EH (cell line): ENCODE results near the gene COA8.
"Not testable (repeated sequence)": the region's sequence is repeated elsewhere in the genome, so short reads cannot be mapped to it uniquely, and the experiment has no call there.

Source experiments
- DNase-seq: peaks from one replicate; pipeline ENCODE4 v3.0.0-alpha.2; 2015; ENCODE audit warnings: low read depth

Gene COA8

GRCh38 chr14:103576371-103577024 is 13.7 kb downstream of the COA8 start:
- DNase-seq, result peak; percentile 93

GRCh38 chr14:103578401-103579075 is 15.8 kb downstream of the COA8 start:
- no peak for DNase-seq

- no peak for DNase-seq
Observed at GRCh38 chr14:103581206-103581605, 18.4 kb downstream of the COA8 start.

- no peak for DNase-seq
Observed at GRCh38 chr14:103581954-103582703, 19.4 kb downstream of the COA8 start.

DNA sequence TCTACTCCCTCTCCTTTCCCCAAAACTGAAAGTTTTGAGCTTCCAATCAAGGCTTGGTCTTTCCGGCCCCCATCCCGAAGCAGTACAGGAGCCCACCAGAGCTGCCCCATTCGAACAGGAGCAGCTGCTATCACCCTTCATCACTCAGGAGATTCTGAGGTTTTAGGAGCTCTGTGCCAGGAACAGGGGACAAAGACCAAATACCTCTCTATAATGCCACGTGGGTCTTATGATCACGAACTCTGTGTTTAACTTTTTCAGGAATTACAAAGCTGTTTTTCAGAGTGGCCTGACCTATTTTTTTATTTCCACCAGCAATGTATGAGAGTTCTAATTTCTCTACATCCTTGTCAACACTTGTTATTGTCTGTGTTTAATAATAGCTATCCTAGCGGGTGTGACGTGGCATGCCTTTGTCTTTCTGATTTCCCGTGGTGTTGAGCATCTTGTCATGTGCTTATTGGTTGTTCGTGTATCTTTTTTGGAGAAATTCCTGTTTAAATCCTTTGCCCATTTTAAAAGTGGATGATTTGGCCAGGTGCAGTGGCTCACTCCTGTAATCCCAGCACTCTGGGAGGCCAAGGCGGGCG is 21.7 kb downstream of the COA8 start:
- DNase-seq, result no peak

- no peak for DNase-seq
Observed at GRCh38 chr14:103593577-103593976, 30.8 kb downstream of the COA8 start.

- DNase-seq, result peak; percentile 83
Observed at GRCh38 chr14:103594265-103594664, 31.5 kb downstream of the COA8 start.

DNA sequence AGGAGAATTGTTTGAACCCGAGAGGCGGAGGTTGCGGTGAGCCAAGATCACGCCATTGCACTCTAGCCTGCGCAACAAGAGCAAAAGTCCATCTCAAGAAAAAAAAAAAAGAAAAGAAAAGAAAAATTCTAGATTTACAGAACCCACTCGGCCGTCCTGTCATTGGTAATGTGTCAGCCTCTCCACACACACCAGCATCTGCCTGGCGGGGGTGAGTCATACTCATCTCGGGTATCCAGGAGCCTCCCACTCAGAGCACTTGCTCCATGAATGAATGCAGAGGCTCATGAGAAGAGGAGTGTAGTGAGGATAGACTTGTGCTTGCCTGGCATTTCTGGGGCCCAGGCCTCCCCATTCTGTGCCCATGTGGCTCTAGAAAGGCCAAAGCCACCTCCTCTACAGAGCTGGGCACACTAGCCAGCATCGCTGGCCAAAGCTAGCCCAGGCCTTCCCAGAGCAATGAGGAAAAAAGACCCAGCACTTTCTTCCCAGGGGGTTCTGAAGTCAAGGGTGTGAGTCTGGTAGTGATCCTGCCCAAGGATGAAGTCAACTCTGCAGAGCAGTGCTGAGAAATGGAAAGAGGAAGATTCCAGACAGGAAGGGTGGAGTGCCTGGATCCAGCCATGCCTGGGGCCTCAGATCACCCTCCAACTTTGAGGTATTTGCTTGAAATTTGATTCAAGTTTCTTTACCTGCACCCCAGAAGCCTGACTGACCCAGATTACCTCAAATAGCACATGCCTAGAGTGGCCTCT is 35.0 kb downstream of the COA8 start:
- peak; percentile 90 for DNase-seq

DNA sequence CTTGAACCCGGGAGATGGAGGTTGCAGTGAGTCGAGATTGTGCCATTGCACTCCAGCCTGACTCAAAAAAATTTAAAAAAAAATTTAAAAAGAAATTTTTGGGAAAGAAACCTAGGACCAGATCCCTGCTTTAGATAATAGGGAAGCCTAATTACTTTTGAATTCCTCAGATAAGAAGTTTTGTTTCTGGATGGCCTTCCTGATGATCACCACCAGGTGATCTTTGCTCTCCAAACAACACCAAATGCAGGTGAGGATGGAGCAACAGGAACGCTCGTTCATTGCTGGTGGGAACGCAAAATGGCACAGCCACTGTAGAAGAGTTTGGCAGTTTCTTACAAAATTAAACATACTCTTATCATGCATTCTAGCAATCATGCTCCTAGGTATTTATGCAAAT is 37.7 kb downstream of the COA8 start:
- DNase-seq, result no peak

DNA sequence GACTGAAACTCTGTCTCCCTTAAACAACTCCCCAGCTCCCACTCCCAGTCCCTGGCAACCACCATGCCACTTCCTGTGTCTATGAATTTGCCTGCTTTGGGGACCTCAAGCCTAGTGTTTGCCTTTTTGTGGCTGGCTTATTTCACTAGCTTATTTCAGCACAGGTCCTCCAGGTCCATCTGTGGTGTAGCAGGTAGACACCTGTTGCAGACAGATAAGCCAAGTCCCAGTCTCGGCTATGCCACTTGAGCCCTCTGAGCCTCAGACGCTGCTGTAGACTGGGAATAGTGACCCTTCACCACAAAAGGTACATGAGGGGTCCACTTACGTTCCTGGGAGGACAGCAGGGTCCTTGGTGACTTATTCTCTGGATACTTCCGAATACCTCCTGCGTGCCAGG is 41.9 kb downstream of the COA8 start:
- no peak for DNase-seq

GRCh38 chr14:103606963-103607668 is 44.4 kb downstream of the COA8 start:
- peak; percentile 95 for DNase-seq

- no peak for DNase-seq
Observed at GRCh38 chr14:103607822-103608221, 45.1 kb downstream of the COA8 start.

DNA sequence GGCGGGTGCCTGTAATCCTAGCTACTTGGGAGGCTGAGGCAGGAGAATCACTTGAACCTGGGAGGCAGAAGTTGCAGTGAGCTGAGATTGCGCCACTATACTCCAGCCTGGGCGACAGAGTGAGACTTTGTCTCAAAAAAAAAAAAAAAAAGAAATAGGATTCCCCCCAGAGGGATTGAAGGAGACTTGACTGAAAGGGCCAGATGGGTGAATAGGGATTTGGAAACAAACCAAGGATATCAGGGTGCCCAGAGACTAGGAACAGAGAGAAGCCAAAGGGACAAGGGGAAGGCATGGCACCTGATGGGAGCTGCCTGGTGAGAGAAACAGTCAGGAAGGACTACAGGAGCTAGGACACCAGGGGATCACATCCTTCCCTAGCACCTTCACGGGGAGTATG is 46.3 kb downstream of the COA8 start:
- not testable (repeated sequence) for DNase-seq

DNA sequence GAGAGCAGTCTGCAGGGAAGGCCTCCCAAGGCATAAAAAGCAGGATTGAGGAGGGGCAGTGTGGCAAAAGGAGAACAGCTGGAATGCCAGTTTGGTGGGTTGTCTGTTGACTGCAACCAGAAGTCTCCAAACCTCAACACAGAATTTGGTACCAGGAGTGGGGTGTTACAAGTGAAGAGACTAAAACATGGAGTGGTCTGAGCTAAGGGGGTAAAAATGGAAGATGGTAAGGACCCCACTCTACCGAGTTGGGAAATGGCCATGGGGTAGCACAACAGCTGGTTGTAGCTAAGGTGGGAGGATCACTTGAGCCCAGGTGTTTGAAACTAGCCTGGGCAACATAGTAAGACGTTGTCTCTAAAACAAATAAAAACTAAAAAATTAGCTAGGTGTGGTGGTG is 48.5 kb downstream of the COA8 start:
- no peak for DNase-seq

DNA sequence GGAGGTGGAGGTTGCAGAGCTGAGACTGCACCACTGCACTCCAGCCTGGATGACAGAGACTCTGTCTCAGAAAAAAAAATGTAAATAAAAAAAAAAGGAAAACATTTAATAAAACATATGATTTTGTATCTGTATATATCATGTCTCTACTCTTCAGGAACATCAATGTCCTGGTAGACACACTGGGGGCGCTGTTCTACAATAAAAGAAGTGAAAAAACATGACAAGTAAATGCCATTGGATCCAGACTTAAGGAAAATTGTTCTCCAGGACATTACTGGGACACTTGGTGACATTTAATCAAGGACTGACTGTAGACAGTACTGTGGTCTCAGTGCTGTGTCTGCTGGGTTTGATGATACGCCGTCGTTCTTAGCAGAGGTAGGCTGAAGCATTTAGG is 50.8 kb downstream of the COA8 start:
- no peak for DNase-seq

DNA sequence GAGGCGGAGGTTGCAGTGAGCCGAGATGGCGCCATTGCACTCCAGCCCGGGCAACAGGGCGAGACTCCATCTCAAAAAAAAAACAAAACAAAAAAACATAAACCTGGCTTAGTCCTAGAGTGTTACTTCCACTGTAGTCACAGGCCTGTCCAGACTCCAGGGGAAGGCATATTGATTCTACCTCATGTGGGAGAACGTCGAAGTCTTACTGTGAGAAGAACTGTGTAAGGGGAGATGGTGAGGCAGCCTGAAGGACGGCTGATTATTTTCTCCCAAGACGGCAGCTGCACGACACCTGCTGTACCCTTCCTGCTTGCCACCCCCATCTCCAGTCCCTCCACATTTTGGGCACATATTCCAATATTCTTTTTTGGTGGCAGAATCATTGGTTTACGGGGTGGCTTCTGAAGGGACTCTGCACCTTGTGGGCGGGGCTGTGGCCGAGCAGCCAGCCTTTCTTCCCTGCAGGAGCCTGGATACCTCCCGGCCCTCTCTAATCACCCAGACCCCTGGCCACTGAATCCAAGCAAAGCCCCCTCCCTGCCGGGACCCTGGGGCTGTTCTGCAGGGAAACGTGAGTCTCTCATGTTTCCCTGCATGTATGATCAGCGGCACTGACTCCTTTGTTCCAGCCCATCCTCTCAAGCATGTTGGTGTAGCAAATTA is 54.0 kb downstream of the COA8 start:
- DNase-seq, result no peak

DNA sequence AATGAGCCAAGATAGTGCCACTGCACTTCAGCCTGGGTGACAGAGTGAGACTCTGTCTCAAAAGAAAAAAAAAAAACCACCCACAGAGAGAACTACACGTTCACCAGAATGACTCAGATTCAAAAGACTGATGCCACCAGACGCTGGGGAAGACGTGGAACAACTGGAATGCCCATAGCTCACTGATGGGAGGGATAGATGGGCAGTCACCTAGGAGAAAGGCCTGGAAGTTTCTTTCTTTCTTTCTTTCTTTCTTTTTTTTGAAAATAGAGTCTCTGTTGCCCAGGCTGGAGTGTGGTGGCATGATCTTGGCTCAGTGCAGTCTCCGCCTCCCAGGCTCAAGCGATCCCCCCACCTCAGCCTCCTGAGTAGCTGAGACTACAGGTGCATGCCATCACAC is 56.3 kb downstream of the COA8 start:
- peak; percentile 69 for DNase-seq

- no peak for DNase-seq
Observed at GRCh38 chr14:103621860-103622259, 59.1 kb downstream of the COA8 start.

DNA sequence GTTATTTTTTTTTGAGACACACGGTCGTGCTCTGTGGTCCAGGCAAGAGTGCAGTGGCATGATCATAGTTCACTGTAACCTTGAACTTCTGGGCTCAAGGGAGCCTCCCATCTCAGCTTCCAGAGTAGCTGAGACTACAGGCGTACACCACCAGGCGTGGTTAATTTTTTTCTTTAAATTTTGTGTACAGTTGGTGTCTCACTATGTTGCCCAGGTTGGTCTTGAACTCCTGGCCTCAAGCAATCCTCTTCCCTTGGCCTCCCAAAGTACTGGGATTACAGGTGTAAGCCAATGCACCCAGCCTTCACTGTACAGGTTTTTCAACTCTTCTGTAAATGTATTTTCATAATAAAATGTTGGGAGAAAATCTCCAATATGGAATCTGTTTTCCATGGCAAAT is 60.5 kb downstream of the COA8 start:
- no peak for DNase-seq

DNA sequence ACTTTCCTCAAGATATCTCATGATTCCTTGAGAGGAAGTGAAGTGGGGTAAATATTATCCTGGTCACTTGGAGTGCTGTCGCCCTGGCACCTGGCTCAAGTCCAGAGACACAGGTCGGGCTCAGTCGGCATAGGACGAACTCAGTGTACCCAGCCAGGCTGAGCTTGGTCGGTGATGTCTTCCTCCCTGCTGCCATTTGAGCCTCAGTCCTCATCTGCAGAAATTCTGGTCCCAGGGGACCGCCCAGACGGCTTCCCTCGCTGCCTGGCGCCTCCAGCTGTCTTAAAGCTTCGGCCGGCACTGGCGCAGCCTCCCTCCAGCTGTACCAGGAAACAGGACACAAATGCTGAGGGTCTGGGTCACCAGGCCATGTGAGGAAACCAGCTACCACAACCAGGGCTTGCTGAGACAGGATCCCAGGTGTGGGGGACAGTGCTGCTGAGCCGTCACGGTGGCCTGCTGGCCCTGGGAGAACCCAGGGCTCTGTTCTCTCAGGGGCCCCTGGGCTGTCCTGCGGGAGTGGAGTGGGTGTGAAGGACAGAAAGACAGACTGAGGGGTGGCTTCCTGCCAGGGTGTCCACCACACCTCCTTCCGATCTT is 61.2 kb downstream of the COA8 start:
- DNase-seq, result no peak

- DNase-seq, result peak; percentile 87
Observed at GRCh38 chr14:103624860-103625259, 62.1 kb downstream of the COA8 start.
